ENCODE data around the gene MGMT. TPM values are rescaled to one million over a fixed set of nuclear protein-coding genes. Genes with fewer than 3 reads are reported as not detected.

The MGMT gene
- total and polyA plus RNA-seq, 9 of the 15 experiments (the other 6 are each of a cell fraction or from before 2014, with no cell fraction given), result 0.03 to 0.29 (median 0.11) TPM; not detected in 4

DNA sequence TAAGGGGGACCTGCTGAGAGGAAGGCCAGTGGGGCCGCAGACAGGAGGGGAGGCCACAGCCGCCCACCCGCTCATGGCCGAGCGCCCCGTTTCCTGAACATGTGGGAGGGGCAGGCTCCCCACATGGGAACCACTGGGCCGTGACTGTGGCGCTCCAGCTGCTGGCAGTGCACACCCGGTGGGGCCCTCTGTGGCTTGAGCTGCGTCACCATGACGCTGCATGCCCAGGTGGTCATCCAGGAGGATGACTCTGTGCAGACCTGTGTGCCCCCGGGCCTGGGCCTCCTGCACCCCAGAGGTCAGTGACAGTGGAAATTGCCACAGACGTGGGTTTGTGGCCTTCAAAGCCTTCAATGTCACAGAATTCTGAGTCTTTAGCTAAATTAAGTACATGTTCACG is 85.1 kb downstream of the MGMT start (continued):
- TF ChIP-seq, protein P1, sequence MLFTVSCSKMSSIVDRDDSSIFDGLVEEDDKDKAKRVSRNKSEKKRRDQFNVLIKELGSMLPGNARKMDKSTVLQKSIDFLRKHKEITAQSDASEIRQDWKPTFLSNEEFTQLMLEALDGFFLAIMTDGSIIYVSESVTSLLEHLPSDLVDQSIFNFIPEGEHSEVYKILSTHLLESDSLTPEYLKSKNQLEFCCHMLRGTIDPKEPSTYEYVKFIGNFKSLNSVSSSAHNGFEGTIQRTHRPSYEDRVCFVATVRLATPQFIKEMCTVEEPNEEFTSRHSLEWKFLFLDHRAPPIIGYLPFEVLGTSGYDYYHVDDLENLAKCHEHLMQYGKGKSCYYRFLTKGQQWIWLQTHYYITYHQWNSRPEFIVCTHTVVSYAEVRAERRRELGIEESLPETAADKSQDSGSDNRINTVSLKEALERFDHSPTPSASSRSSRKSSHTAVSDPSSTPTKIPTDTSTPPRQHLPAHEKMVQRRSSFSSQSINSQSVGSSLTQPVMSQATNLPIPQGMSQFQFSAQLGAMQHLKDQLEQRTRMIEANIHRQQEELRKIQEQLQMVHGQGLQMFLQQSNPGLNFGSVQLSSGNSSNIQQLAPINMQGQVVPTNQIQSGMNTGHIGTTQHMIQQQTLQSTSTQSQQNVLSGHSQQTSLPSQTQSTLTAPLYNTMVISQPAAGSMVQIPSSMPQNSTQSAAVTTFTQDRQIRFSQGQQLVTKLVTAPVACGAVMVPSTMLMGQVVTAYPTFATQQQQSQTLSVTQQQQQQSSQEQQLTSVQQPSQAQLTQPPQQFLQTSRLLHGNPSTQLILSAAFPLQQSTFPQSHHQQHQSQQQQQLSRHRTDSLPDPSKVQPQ (CRISPR knock-in tag; IDR thresholded peaks at IDR 0.05; ENCODE audit: borderline replicate concordance), result no peak
- no peak for TF ChIP-seq MIER1 (IDR thresholded peaks at IDR 0.05; ENCODE audit: low read depth)
- TF ChIP-seq FOXP1 (CRISPR knock-in tag; IDR thresholded peaks at IDR 0.05), result no peak
- no peak for TF ChIP-seq ZNF584 (CRISPR knock-in tag; IDR thresholded peaks at IDR 0.05; ENCODE audit: low read depth)
- TF ChIP-seq FOXM1 (IDR thresholded peaks at IDR 0.05; ENCODE audit: low read depth), result no peak
- no peak for TF ChIP-seq FOXM1 (CRISPR knock-in tag; IDR thresholded peaks at IDR 0.05; ENCODE audit: low read depth)
- no peak for TF ChIP-seq ZNF41 (CRISPR knock-in tag; conservative IDR thresholded peaks at IDR 0.05)
- no peak for TF ChIP-seq ZNF77 (CRISPR knock-in tag; IDR thresholded peaks at IDR 0.05)
- no peak for TF ChIP-seq RAD21 (CRISPR knock-in tag; conservative IDR thresholded peaks at IDR 0.05 in 1 of 2, IDR thresholded peaks at IDR 0.05 in 1 of 2)
- TF ChIP-seq, protein P2, sequence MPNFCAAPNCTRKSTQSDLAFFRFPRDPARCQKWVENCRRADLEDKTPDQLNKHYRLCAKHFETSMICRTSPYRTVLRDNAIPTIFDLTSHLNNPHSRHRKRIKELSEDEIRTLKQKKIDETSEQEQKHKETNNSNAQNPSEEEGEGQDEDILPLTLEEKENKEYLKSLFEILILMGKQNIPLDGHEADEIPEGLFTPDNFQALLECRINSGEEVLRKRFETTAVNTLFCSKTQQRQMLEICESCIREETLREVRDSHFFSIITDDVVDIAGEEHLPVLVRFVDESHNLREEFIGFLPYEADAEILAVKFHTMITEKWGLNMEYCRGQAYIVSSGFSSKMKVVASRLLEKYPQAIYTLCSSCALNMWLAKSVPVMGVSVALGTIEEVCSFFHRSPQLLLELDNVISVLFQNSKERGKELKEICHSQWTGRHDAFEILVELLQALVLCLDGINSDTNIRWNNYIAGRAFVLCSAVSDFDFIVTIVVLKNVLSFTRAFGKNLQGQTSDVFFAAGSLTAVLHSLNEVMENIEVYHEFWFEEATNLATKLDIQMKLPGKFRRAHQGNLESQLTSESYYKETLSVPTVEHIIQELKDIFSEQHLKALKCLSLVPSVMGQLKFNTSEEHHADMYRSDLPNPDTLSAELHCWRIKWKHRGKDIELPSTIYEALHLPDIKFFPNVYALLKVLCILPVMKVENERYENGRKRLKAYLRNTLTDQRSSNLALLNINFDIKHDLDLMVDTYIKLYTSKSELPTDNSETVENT (CRISPR knock-in tag; IDR thresholded peaks at IDR 0.05), result no peak

Measured in K562 (cell line).